ENCODE measurements around the gene UBC.
"Not testable (repeated sequence)": the region's sequence is repeated elsewhere in the genome, so short reads cannot be mapped to it uniquely, and the experiment has no call there.

GRCh38 chr12:124912529-124913287 is 1.7 kb downstream of the UBC start:
- TF ChIP-seq CTCF (IDR thresholded peaks at IDR 0.05) = not testable (repeated sequence)
- peak in 2 of 3 donors; percentile 69 to 71 for TF ChIP-seq POLR2AphosphoS5 (IDR thresholded peaks at IDR 0.05)

All from breast epithelium (tissue), 3 donors.